Mesendoderm (in vitro differentiated cells): ENCODE measurements around the gene COL9A2.

Source experiments
- DNase-seq: peaks from one replicate; pipeline ENCODE4 v3.0.0; 2013
- H2AK5ac ChIP-seq: 2 replicates; pipeline ENCODE4 v1.6.1; 2013; ENCODE audit warnings: low read length, inconsistent platforms
- H2BK120ac ChIP-seq: 2 replicates; pipeline ENCODE4 v1.6.1; 2013; ENCODE audit warnings: low read depth, mild to moderate bottlenecking, low read length, moderate library complexity, mixed read lengths
- H2BK15ac ChIP-seq: replicated peaks from 2 replicates; pipeline ENCODE4 v1.6.1; 2013; ENCODE audit warnings: low read depth, mild to moderate bottlenecking, moderate library complexity
- H2BK5ac ChIP-seq: 2 replicates; pipeline ENCODE4 v1.6.1; 2013; ENCODE audit warnings: low read length, inconsistent platforms
- H3K18ac ChIP-seq: 2 replicates; pipeline ENCODE4 v1.6.1; 2013; ENCODE audit warnings: mild to moderate bottlenecking, low read length, mixed read lengths
- H3K23ac ChIP-seq: one replicate; pipeline ENCODE4 v1.6.1; 2013; ENCODE audit warnings: low read length
- H3K27ac ChIP-seq: 2 replicates; pipeline ENCODE4 v1.5.1; 2013; ENCODE audit warnings: low read depth, mild to moderate bottlenecking, inconsistent platforms, low read length, moderate library complexity
- H3K27me3 ChIP-seq: 2 replicates; pipeline ENCODE4 v1.6.1; 2013; ENCODE audit warnings: low read length, control low read depth, mild to moderate bottlenecking, inconsistent platforms; ENCODE audit not compliant: insufficient read depth, poor library complexity
- H3K36me3 ChIP-seq: 2 replicates; pipeline ENCODE4 v1.6.1; 2013; ENCODE audit warnings: low read length, inconsistent platforms; ENCODE audit not compliant: control insufficient read depth, insufficient read depth
- H3K4ac ChIP-seq: one replicate; pipeline ENCODE4 v1.6.1; 2013; ENCODE audit warnings: low read depth, mild to moderate bottlenecking, low read length, moderate library complexity
- H3K4me1 ChIP-seq: 2 replicates; pipeline ENCODE4 v1.6.1; 2013; ENCODE audit warnings: low read depth, low read length, inconsistent platforms; ENCODE audit not compliant: control insufficient read depth
- H3K4me2 ChIP-seq: 2 replicates; pipeline ENCODE4 v1.6.1; 2013; ENCODE audit warnings: low read length
- H3K4me3 ChIP-seq: 2 replicates; pipeline ENCODE4 v1.5.1; 2013; ENCODE audit warnings: mild to moderate bottlenecking, low read length
- H3K56ac ChIP-seq: one replicate; pipeline ENCODE4 v1.6.1; 2013; ENCODE audit warnings: low read length
- H3K79me1 ChIP-seq: 2 replicates; pipeline ENCODE4 v1.6.1; 2013; ENCODE audit warnings: low read length, inconsistent platforms
- H3K79me2 ChIP-seq: 2 replicates; pipeline ENCODE4 v1.6.1; 2013; ENCODE audit warnings: mild to moderate bottlenecking, low read length; ENCODE audit not compliant: control insufficient read depth, insufficient read depth
- H3K9ac ChIP-seq: 2 replicates; pipeline ENCODE4 v1.6.1; 2013; ENCODE audit warnings: low read length, inconsistent platforms
- H4K5ac ChIP-seq: one replicate; pipeline ENCODE4 v1.6.1; 2013; ENCODE audit warnings: low read length
- H4K8ac ChIP-seq: one replicate; pipeline ENCODE4 v1.6.1; 2013; ENCODE audit warnings: low read depth, mild to moderate bottlenecking, control low read depth, low read length, moderate library complexity
- WGBS: extraction: QIAGEN DNeasy Blood & Tissue Kit; methylation state at CpG from one replicate; pipeline ENCODE4 v1.1.7; 2013; ENCODE audit warnings: low lambda C conversion rate, missing lambda C conversion rate; ENCODE audit not compliant: insufficient coverage; ENCODE audit errors: extremely low coverage; 5-methylcytosine and 5-hydroxymethylcytosine counted together

Gene COL9A2

DNA sequence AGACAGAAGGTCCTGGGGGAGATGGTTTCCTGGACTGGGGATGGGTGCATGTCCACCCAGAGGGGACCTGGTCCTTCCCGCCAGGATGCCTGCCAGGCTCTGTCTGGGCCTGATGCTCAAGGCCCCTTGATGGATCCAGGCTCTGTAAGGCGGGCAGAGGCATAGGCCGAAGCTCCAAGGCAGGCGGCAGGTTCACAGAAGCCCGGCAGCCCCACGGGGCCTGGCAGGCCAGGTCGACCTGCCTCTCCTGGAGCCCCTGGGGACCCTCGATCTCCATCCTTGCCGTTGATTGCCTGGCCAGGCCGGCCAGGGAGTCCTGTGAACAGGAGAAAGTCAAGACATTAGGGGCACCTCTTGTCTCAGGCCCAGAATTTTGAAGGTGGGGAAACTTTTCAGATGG, 16.0 kb downstream of the COL9A2 start:
- Histone ChIP-seq H3K4me3 (no peak overlapping the region), H3K9ac (no peak overlapping the region), H2BK15ac (no peak overlapping the region), H3K79me1 (no peaks in the 10 kb centered on the region), H3K79me2 (no peaks in the 10 kb centered on the region), H2AK5ac (no peak overlapping the region), H3K27me3 (no peaks in the 10 kb centered on the region), H3K27ac (no peak overlapping the region), H3K23ac (no peak overlapping the region), H3K4me2 (no peak overlapping the region), H3K18ac (no peak overlapping the region), H3K56ac (no peak overlapping the region), H2BK120ac (no peak overlapping the region), H3K4me1 (no peaks in the 10 kb centered on the region), H4K5ac (no peak overlapping the region), H4K8ac (no peak overlapping the region), H3K4ac (no peak overlapping the region), H2BK5ac (no peak overlapping the region), H3K36me3 (peaks cover 3% of the 10 kb centered on the region)
- DNase-seq, result no peak
- WGBS, result no CpG with 5 or more reads among the region's 10 CpGs

DNA sequence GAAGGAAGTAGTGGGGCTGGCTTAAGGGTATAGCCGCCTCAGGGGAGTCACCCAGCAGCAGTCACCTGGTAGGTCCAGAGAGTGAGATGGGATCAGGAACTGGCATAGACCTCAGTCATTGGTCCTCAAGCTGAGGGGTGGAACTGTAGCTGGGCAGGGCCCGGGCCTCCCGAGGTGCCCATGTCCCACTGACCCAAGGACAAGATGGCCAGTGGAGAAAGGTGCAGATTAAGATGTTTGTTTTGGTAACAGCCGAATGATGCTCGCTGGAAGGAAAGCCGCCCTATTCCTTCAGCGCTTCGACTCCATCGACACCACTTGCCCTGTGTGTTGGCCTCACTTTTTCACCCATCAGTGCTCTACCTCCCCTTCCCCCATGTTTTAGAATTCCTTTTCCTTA, 16.4 kb downstream of the COL9A2 start:
- Histone ChIP-seq H3K27ac (no peak overlapping the region), H3K79me1 (no peaks in the 10 kb centered on the region), H3K79me2 (no peaks in the 10 kb centered on the region), H3K4me3 (no peak overlapping the region), H2BK5ac (no peak overlapping the region), H2BK120ac (no peak overlapping the region), H4K8ac (no peak overlapping the region), H3K4me1 (no peaks in the 10 kb centered on the region), H3K27me3 (no peaks in the 10 kb centered on the region), H3K9ac (no peak overlapping the region), H4K5ac (no peak overlapping the region), H2BK15ac (no peak overlapping the region), H3K4ac (no peak overlapping the region), H2AK5ac (no peak overlapping the region), H3K36me3 (peaks cover 3% of the 10 kb centered on the region), H3K18ac (no peak overlapping the region), H3K4me2 (no peak overlapping the region), H3K56ac (no peak overlapping the region), H3K23ac (no peak overlapping the region)
- no CpG with 5 or more reads among the region's 9 CpGs for WGBS
- no peak for DNase-seq

DNA sequence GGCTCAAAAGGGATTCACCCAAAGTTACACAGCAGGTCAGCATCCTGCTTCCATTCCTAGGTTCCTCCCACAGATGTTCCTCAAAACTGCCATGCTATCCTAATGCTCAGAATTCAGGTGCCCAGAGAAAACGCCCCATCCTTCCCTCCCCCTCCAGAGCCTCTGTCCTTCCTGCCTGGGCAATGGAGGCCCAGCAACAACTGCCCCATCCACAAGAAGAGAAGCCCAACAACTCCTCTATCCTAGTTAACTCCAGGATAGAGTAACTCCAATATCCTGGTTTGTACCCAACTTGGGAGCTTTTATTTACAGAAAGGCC, 16.9 kb downstream of the COL9A2 start:
- no peak overlapping the region for H2BK15ac ChIP-seq
- H4K8ac ChIP-seq, result no peak overlapping the region
- no peak overlapping the region for H3K4me2 ChIP-seq
- no peak overlapping the region for H4K5ac ChIP-seq
- no CpG with 5 or more reads among the region's 1 CpG for WGBS
- H3K4ac ChIP-seq, result no peak overlapping the region
- no peaks in the 10 kb centered on the region for H3K79me1 ChIP-seq
- H3K23ac ChIP-seq, result no peak overlapping the region
- H3K79me2 ChIP-seq, result no peaks in the 10 kb centered on the region
- peaks cover 1% of the 10 kb centered on the region for H3K36me3 ChIP-seq
- H3K18ac ChIP-seq, result no peak overlapping the region
- no peak for DNase-seq
- H3K4me1 ChIP-seq, result no peaks in the 10 kb centered on the region
- H3K27me3 ChIP-seq, result no peaks in the 10 kb centered on the region
- no peak overlapping the region for H3K56ac ChIP-seq
- no peak overlapping the region for H2BK120ac ChIP-seq
- H2AK5ac ChIP-seq, result no peak overlapping the region
- no peak overlapping the region for H3K4me3 ChIP-seq
- H3K9ac ChIP-seq, result no peak overlapping the region
- no peak overlapping the region for H2BK5ac ChIP-seq
- H3K27ac ChIP-seq, result no peak overlapping the region

DNA sequence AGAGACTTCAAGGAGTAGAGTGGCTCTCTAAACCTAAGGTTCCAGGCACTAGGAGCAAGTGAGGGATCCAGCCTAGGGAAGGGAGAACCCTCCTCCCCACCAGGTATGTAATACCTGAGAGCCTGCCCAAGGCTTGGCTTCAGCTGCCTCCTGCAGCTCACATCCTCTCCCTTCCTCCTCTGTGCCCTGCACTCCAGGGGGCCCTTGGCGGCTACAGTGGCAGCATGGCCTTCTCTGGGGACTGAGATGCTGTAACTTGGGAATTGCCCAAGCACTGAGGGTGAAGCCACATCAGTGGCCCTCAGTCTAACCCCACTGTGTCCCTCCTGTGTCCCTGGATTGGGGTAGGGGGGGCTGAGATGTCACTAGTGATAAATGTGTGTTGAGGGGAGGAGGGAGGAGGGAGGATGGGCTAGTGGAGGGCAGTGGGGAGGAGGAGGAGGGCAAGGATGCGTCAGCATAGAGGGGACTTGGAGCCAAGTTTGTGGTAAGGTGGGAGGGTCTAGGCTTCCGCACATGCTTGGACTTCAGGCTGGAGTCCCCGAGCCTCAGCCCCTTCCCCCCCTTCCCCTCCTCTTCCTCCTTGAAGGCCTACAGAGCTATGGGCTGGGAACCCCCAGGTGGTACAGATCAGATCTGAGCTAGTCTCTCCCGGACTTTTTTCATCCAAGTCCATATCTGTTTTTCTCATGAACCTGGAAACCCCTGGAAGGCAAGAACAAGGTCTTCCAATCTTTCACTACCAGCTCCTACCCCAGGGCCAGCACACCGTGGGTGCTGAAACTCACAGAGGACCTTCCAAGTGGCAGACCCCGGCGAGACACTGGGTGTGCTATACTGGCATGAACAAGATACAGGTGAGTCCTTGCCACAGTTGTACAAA, 17.5 kb downstream of the COL9A2 start:
- H2BK5ac ChIP-seq, result no peak overlapping the region
- no peak overlapping the region for H3K27ac ChIP-seq
- no peak overlapping the region for H3K4me3 ChIP-seq
- H3K36me3 ChIP-seq, result peaks cover 1% of the 10 kb centered on the region
- H3K4ac ChIP-seq, result no peak overlapping the region
- no peak overlapping the region for H4K5ac ChIP-seq
- H4K8ac ChIP-seq, result no peak overlapping the region
- no peaks in the 10 kb centered on the region for H3K4me1 ChIP-seq
- no peak overlapping the region for H3K18ac ChIP-seq
- no peak overlapping the region for H3K9ac ChIP-seq
- no peak overlapping the region for H2AK5ac ChIP-seq
- no peaks in the 10 kb centered on the region for H3K27me3 ChIP-seq
- no peak overlapping the region for H3K4me2 ChIP-seq
- DNase-seq, result no peak
- H2BK120ac ChIP-seq, result no peak overlapping the region
- no CpG with 5 or more reads among the region's 8 CpGs for WGBS
- H3K79me1 ChIP-seq, result no peaks in the 10 kb centered on the region
- H2BK15ac ChIP-seq, result no peak overlapping the region
- no peak overlapping the region for H3K23ac ChIP-seq
- no peaks in the 10 kb centered on the region for H3K79me2 ChIP-seq
- H3K56ac ChIP-seq, result no peak overlapping the region

DNA sequence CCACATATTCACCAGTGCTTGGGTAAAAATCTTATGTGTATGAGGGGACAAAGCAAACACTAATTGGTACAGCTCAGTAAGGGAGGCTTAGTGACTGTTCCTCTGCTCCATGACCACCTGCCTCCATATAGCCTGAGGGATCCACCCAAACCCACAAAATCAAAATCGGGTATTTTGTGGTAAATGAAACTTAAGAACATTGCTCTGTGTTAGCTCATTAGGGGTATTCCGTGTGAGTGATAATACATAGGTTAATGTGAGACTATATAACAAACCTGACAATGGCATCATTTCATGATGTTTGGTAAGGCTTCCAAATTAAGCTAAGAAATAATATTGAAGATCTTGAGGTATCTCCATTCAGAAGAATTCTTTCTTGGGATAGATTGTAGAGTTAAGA, 25.8 kb downstream of the COL9A2 start:
- WGBS, result no CpG with 5 or more reads among the region's 2 CpGs
- Histone ChIP-seq H3K18ac (no peak overlapping the region), H2BK15ac (no peak overlapping the region), H3K79me2 (no peaks in the 10 kb centered on the region), H4K5ac (no peak overlapping the region), H2BK120ac (no peak overlapping the region), H3K56ac (no peak overlapping the region), H3K4me2 (no peak overlapping the region), H3K4me1 (no peaks in the 10 kb centered on the region), H3K23ac (no peak overlapping the region), H2AK5ac (no peak overlapping the region), H3K36me3 (peaks cover 9% of the 10 kb centered on the region), H2BK5ac (no peak overlapping the region), H3K27me3 (no peaks in the 10 kb centered on the region), H3K9ac (no peak overlapping the region), H3K4ac (no peak overlapping the region), H3K79me1 (no peaks in the 10 kb centered on the region), H3K4me3 (no peak overlapping the region), H3K27ac (no peak overlapping the region), H4K8ac (no peak overlapping the region)
- DNase-seq, result no peak

DNA sequence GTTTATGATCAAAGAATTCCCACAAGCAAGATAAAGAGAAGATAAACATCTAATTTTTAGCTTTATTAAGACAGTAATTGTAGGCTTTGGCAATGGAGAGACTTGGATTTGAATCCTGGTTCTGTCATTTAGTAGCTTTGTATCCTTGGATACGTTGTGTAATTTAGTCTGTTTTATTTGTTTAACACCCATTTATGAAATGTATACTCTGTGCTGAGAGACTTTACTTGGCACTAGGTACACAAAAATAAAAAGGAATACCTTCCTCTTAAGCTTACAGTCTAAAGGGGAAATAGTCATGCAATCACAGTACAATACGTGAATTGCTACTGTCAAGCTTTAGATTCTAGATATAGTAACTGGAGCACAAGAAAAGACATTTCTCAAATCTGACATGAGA, 35.2 kb downstream of the COL9A2 start:
- H3K9ac ChIP-seq, result no peak overlapping the region
- H3K79me1 ChIP-seq, result no peaks in the 10 kb centered on the region
- H3K27me3 ChIP-seq, result no peaks in the 10 kb centered on the region
- H3K36me3 ChIP-seq, result peaks cover 2% of the 10 kb centered on the region
- H3K18ac ChIP-seq, result no peak overlapping the region
- H3K4me2 ChIP-seq, result no peak overlapping the region
- no peaks in the 10 kb centered on the region for H3K79me2 ChIP-seq
- H2AK5ac ChIP-seq, result no peak overlapping the region
- WGBS, result no CpG with 5 or more reads among the region's 2 CpGs
- no peak overlapping the region for H2BK5ac ChIP-seq
- H2BK15ac ChIP-seq, result no peak overlapping the region
- no peak overlapping the region for H2BK120ac ChIP-seq
- no peak overlapping the region for H4K5ac ChIP-seq
- H4K8ac ChIP-seq, result no peak overlapping the region
- H3K27ac ChIP-seq, result no peak overlapping the region
- no peak overlapping the region for H3K56ac ChIP-seq
- no peak for DNase-seq
- H3K4ac ChIP-seq, result no peak overlapping the region
- no peak overlapping the region for H3K4me3 ChIP-seq
- no peaks in the 10 kb centered on the region for H3K4me1 ChIP-seq
- no peak overlapping the region for H3K23ac ChIP-seq
